Measurements from ENCODE around the gene DEF6. TPM values are rescaled to one million over a fixed set of nuclear protein-coding genes. Genes with fewer than 3 reads are reported as not detected.
"Not testable (repeated sequence)": the region's sequence is repeated elsewhere in the genome, so short reads cannot be mapped to it uniquely, and the experiment has no call there.

Gene DEF6
- total RNA-seq, 4 donors from 2014 or later = 0.78 to 4.6 (median 4.3) TPM

GRCh38 chr6:35330541-35331119 is 33.0 kb downstream of the DEF6 start:
- 95 to 99% methylated on average over 9 of the region's 9 CpGs for WGBS, 2 donors (ENCODE audit: low coverage in 1 of 2)
- TF ChIP-seq EP300 (IDR thresholded peaks at IDR 0.05) = no peak
- no peak for TF ChIP-seq POLR2AphosphoS5 (IDR thresholded peaks at IDR 0.05)
- TF ChIP-seq, protein P1, sequence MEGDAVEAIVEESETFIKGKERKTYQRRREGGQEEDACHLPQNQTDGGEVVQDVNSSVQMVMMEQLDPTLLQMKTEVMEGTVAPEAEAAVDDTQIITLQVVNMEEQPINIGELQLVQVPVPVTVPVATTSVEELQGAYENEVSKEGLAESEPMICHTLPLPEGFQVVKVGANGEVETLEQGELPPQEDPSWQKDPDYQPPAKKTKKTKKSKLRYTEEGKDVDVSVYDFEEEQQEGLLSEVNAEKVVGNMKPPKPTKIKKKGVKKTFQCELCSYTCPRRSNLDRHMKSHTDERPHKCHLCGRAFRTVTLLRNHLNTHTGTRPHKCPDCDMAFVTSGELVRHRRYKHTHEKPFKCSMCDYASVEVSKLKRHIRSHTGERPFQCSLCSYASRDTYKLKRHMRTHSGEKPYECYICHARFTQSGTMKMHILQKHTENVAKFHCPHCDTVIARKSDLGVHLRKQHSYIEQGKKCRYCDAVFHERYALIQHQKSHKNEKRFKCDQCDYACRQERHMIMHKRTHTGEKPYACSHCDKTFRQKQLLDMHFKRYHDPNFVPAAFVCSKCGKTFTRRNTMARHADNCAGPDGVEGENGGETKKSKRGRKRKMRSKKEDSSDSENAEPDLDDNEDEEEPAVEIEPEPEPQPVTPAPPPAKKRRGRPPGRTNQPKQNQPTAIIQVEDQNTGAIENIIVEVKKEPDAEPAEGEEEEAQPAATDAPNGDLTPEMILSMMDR (IDR thresholded peaks at IDR 0.05) = no peak
- TF ChIP-seq POLR2A (IDR thresholded peaks at IDR 0.05) = no peak
- Histone ChIP-seq H3K4me1 (no peaks in the 10 kb centered on the region), H3K27me3 (peaks cover 22% of the 10 kb centered on the region), H3K27ac (no peak overlapping the region), H3K4me3 (no peak overlapping the region), H3K36me3 (no peaks in the 10 kb centered on the region), H3K9me3 (no peaks in the 10 kb centered on the region)
- ATAC-seq = no peak

GRCh38 chr6:35332074-35332887 is 34.7 kb downstream of the DEF6 start:
- H3K4me3 ChIP-seq, H3K9me3 ChIP-seq, ATAC-seq, H3K36me3 ChIP-seq, H3K4me1 ChIP-seq, H3K27ac ChIP-seq: not testable (repeated sequence)
- peaks cover 22% of the 10 kb centered on the region for H3K27me3 ChIP-seq
- 55% methylated on average over 2 of the region's 9 CpGs; no CpG with 5 or more reads in 1 of the 2 donors for WGBS, 2 donors (ENCODE audit: low coverage in 1 of 2)

DNA sequence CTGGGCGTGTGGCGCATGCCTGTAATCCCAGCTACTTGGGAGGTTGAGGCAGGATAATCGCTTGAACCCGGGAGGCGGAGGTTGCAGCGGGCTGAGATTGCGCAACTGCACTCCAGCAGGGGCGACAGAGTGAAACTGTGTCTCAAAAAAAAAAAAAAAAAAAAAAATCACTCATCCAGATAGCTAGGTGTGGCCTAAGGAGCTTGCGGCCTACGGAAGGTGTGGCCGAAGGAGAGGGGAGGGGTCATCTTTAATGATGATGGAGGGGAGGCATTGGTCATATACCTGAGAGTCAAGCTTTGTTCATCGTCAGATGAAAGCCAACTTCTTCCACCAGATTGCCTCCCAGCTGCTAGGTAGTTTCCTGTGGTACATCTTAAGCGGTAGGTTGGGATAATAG is 43.9 kb downstream of the DEF6 start:
- TF ChIP-seq POLR2AphosphoS5 (IDR thresholded peaks at IDR 0.05) = no peak
- no peak overlapping the region for H3K27ac ChIP-seq
- H3K4me3 ChIP-seq = no peak overlapping the region
- H3K36me3 ChIP-seq = peaks cover 0 to 12% of the 10 kb centered on the region in 2 donors
- H3K9me3 ChIP-seq = no peaks in the 10 kb centered on the region
- H3K4me1 ChIP-seq = peaks cover 0 to 34% (median 8%) of the 10 kb centered on the region in 3 donors
- no peaks in the 10 kb centered on the region for H3K27me3 ChIP-seq
- no peak for ATAC-seq
- whole genome bisulfite sequencing, 2 donors (ENCODE audit: low coverage in 1 of 2) = 80 to 90% methylated on average over 5 to 7 of the region's 13 CpGs

GRCh38 chr6:35342258-35343091 is 44.9 kb downstream of the DEF6 start, which contains the start of gene PPARD:
PPARD (plus strand) TSS chr6:35342558; CDS start chr6:35411088, 68,530 bp downstream.
- Histone ChIP-seq H3K4me3 (peak within 1 kb of the TSS; percentile 61 to 84), H3K36me3 (peaks cover 0 to 21% of the 10 kb centered on the region in 2 donors), H3K27me3 (no peaks in the 10 kb centered on the region), H3K27ac (peak within 1 kb of the TSS; percentile 60 to 95 (median 92)), H3K4me1 (peaks cover 0 to 42% (median 8%) of the 10 kb centered on the region in 3 donors), H3K9me3 (no peaks in the 10 kb centered on the region)
- TF ChIP-seq EP300 (IDR thresholded peaks at IDR 0.05) (no peak), POLR2A (IDR thresholded peaks at IDR 0.05) (peak; percentile 67 to 79), POLR2AphosphoS5 (IDR thresholded peaks at IDR 0.05) (peak; percentile 87)
- TF ChIP-seq, protein P1 (IDR thresholded peaks at IDR 0.05) = peak; percentile 94 to 99 (median 98)
- 0% methylated on average over 7 to 15 of the region's 77 CpGs for WGBS, 2 donors (ENCODE audit: low coverage in 1 of 2)
- peak; percentile 99 for ATAC-seq

- H3K27ac ChIP-seq = peak overlapping the region; percentile 60 to 95 (median 92)
These were observed 45.6 kb downstream of the DEF6 start for GRCh38 chr6:35343092-35343834.

More at GRCh38 chr6:35343092-35343834, 45.6 kb downstream of the DEF6 start:
- TF ChIP-seq POLR2A (IDR thresholded peaks at IDR 0.05) (no peak), POLR2AphosphoS5 (IDR thresholded peaks at IDR 0.05) (peak; percentile 36)
- TF ChIP-seq, protein P1 (IDR thresholded peaks at IDR 0.05) = no peak
- Histone ChIP-seq H3K9me3 (no peaks in the 10 kb centered on the region), H3K4me1 (peaks cover 0 to 42% (median 8%) of the 10 kb centered on the region in 3 donors), H3K27me3 (no peaks in the 10 kb centered on the region), H3K36me3 (peaks cover 0 to 29% of the 10 kb centered on the region in 2 donors), H3K4me3 (peak overlapping the region; percentile 61 to 84)
- ATAC-seq = no peak
- 10 to 16% methylated on average over 11 to 13 of the region's 13 CpGs for WGBS, 2 donors (ENCODE audit: low coverage in 1 of 2)
